ENCODE measurements around the gene B3GNT4. TPM values are rescaled to one million over a fixed set of nuclear protein-coding genes. Genes with fewer than 3 reads are reported as not detected.
A peak's percentile ranks its signal among the peaks of the same experiment; 100 is the strongest.

B3GNT4 gene
- total RNA-seq, 1 experiment from 2014 or later: 2.8 TPM

- intact Hi-C loops (cut with micrococcal nuclease; ENCODE audit: unreplicated experiment): no loop called here
- no TSS peak for BruUV-seq (replicated peaks)
- no peaks in the 10 kb centered on the region for H3K9me2 ChIP-seq (ENCODE audit: insufficient read depth)
- H3K4me2 ChIP-seq: no peak overlapping the region
- H3F3A ChIP-seq (ENCODE audit: insufficient read depth, low read depth): no peaks in the 10 kb centered on the region
- CTCF ChIA-PET: no interaction called here
- H3K27ac ChIP-seq: no peak overlapping the region
- H3K27me3 ChIP-seq (ENCODE audit: insufficient read depth, low read depth): no peaks in the 10 kb centered on the region
- peaks cover 32% of the 10 kb centered on the region for H3K36me3 ChIP-seq (ENCODE audit: low read depth)
- TF ChIP-seq CTCF (conservative IDR thresholded peaks at IDR 0.05) (no peak), EZH2 (IDR thresholded peaks at IDR 0.05; ENCODE audit: low read depth) (no peak)
- no peaks in the 10 kb centered on the region for H3K9me3 ChIP-seq (ENCODE audit: insufficient read depth, low read depth)
- H3K4me1 ChIP-seq (replicated peaks; ENCODE audit: insufficient read depth): no peaks in the 10 kb centered on the region
- peaks cover 1% of the 10 kb centered on the region for H3K79me2 ChIP-seq (ENCODE audit: low read depth)
- H2AFZ ChIP-seq: no peak overlapping the region
- H3K4me3 ChIP-seq: no peak overlapping the region
- no peak for DNase-seq
- H4K20me1 ChIP-seq (ENCODE audit: insufficient read depth): peaks cover 4% of the 10 kb centered on the region
- POLR2A ChIA-PET (ENCODE audit: unreplicated experiment): no interaction called here
Measured at GRCh38 chr12:122215771-122216170, 12.3 kb downstream of the B3GNT4 start.

GRCh38 chr12:122216445-122216844 lies 12.9 kb downstream of the B3GNT4 start:
- CTCF ChIA-PET: no interaction called here
- no TSS peak for BruUV-seq (replicated peaks)
- no peaks in the 10 kb centered on the region for H3K9me2 ChIP-seq (ENCODE audit: insufficient read depth)

GRCh38 chr12:122225683-122226365 lies 22.3 kb downstream of the B3GNT4 start, which contains the start of gene DIABLO:
Gene DIABLO (minus strand): TSS chr12:122226052. CDS start chr12:122226014, 38 bp downstream.
- POLR2A ChIA-PET (ENCODE audit: unreplicated experiment): interaction anchor here (0.5 to 0.7 kb wide), 11 partner anchors 10 to 863 kb away, joined by 3 to 46 read pairs (median 5); partner anchors contain the start of gene RSRC2
- H4K20me1 ChIP-seq (ENCODE audit: insufficient read depth): peaks cover 17% of the 10 kb centered on the region
- TF ChIP-seq CTCF (conservative IDR thresholded peaks at IDR 0.05): no peak
- TF ChIP-seq EZH2 (IDR thresholded peaks at IDR 0.05; ENCODE audit: low read depth): no peak
- H3K79me2 ChIP-seq (ENCODE audit: low read depth): peaks cover 40% of the 10 kb centered on the region
- peak within 1 kb of the TSS; percentile 85 for H2AFZ ChIP-seq
- CTCF ChIA-PET: no interaction called here
- peak within 1 kb of the TSS; percentile 94 for H3K4me2 ChIP-seq
- H3K27ac ChIP-seq: peak within 1 kb of the TSS; percentile 74
- H3K9me3 ChIP-seq (ENCODE audit: insufficient read depth, low read depth): no peaks in the 10 kb centered on the region
- DNase-seq: peak; percentile 96 to 100
- H3K9me2 ChIP-seq (ENCODE audit: insufficient read depth): no peaks in the 10 kb centered on the region
- intact Hi-C loops (cut with micrococcal nuclease; ENCODE audit: unreplicated experiment): loop anchor here (1.0 kb wide), 1 partner anchor 40 kb away; the partner anchor contains the start of gene VPS33A
- peak within 1 kb of the TSS; percentile 97 for H3K4me3 ChIP-seq
- peaks cover 22% of the 10 kb centered on the region for H3K36me3 ChIP-seq (ENCODE audit: low read depth)
- peaks cover 21% of the 10 kb centered on the region for H3K4me1 ChIP-seq (replicated peaks; ENCODE audit: insufficient read depth)
- H3F3A ChIP-seq (ENCODE audit: insufficient read depth, low read depth): peaks cover 22% of the 10 kb centered on the region; the same call in 1 of the 2 replicates
- no peaks in the 10 kb centered on the region for H3K27me3 ChIP-seq (ENCODE audit: insufficient read depth, low read depth)
- BruUV-seq (replicated peaks): no TSS peak

More at GRCh38 chr12:122216445-122216844, 12.9 kb downstream of the B3GNT4 start:
- no peak overlapping the region for H2AFZ ChIP-seq
- H3K4me1 ChIP-seq (replicated peaks; ENCODE audit: insufficient read depth): no peaks in the 10 kb centered on the region
- H3K27me3 ChIP-seq (ENCODE audit: insufficient read depth, low read depth): no peaks in the 10 kb centered on the region
- DNase-seq: no peak
- no peak overlapping the region for H3K4me3 ChIP-seq
- H3K4me2 ChIP-seq: no peak overlapping the region
- no peaks in the 10 kb centered on the region for H3K9me3 ChIP-seq (ENCODE audit: insufficient read depth, low read depth)
- TF ChIP-seq EZH2 (IDR thresholded peaks at IDR 0.05; ENCODE audit: low read depth): no peak
- TF ChIP-seq CTCF (conservative IDR thresholded peaks at IDR 0.05): no peak
- peaks cover 7% of the 10 kb centered on the region for H4K20me1 ChIP-seq (ENCODE audit: insufficient read depth)
- H3K79me2 ChIP-seq (ENCODE audit: low read depth): peaks cover 8% of the 10 kb centered on the region
- H3K27ac ChIP-seq: no peak overlapping the region
- H3F3A ChIP-seq (ENCODE audit: insufficient read depth, low read depth): 0 out of 2 replicates have a peak, but pooled peaks cover under 1% of the 10 kb centered on the region
- intact Hi-C loops (cut with micrococcal nuclease; ENCODE audit: unreplicated experiment): no loop called here
- POLR2A ChIA-PET (ENCODE audit: unreplicated experiment): no interaction called here
- peaks cover 33% of the 10 kb centered on the region for H3K36me3 ChIP-seq (ENCODE audit: low read depth)
